K562 (cell line): ENCODE measurements around the gene INPP5D. TPM values are rescaled to one million over a fixed set of nuclear protein-coding genes. Genes with fewer than 3 reads are reported as not detected.

Experiments
- ATAC-seq: fragments of 200-7000 bp; cut with Tn5 transposase; 3 replicates; pipeline ENCODE4 v1.9.1; 2020; ENCODE audit warnings: moderate library complexity
- BruUV-seq: library from RNA; stranded (reverse); fragments of 400-500 nt; replicated peaks from 2 replicates; lab custom pipeline; 2021; lab: Mats Ljungman, UMichigan
- CTCF ChIA-PET: fragments of 300-600 bp; formaldehyde crosslinking; extraction: SDS; loops from one replicate; lab custom pipeline; 2021; ENCODE audit warnings: low intra/inter-chr PET ratio; lab: Yijun Ruan, JAX
- POLR2A ChIA-PET: fragments of 300-600, 350-650 bp; sonication (Branson Sonifier 250); formaldehyde crosslinking; extraction: SDS; loops from one replicate; lab custom pipeline; 2021; ENCODE audit warnings: antibody characterized with exemption, inconsistent platforms; lab: Yijun Ruan, JAX
- DNase-seq, 4 experiments: peaks; one replicate each; pipeline versions ENCODE4 v3.0.0 to v3.0.0-alpha.2; 2011 to 2018; ENCODE audit warnings: low spot score in 3 of 4, mixed read lengths in 3 of 4; ENCODE audit errors: extremely low read depth in 1 of 4
- FAIRE-seq: peaks from 2 replicates; lab custom pipeline; 2011; peaks lifted over from hg19 to GRCh38; lab: Jason Lieb, UNC
- H2AFZ ChIP-seq: 2 replicates; pipeline ENCODE4 v1.6.0; 2011; ENCODE audit warnings: low read depth, low read length, control low read depth, inconsistent platforms
- H3K27ac ChIP-seq: fragments of 200-600 bp; 3 replicates; pipeline ENCODE4 v1.8.0; 2011; ENCODE audit warnings: low read depth, mild to moderate bottlenecking, control low read depth, inconsistent platforms, low read length, moderate library complexity, mixed read lengths; ENCODE audit errors: extremely low read depth
- H3K27me3 ChIP-seq, 2 experiments: fragments of 300-600 bp in 1 of 2; 2 replicates in 1 of 2; 3 replicates in 1 of 2; pipeline versions ENCODE4 v1.6.0 to v1.8.0; 2011; ENCODE audit warnings: inconsistent platforms in 2 of 2, low read length in 2 of 2, mild to moderate bottlenecking in 1 of 2, mixed read lengths in 1 of 2, moderate library complexity in 1 of 2; ENCODE audit not compliant: control insufficient read depth in 2 of 2, insufficient read depth in 2 of 2
- H3K36me3 ChIP-seq: fragments of 300-600 bp; 3 replicates; pipeline ENCODE4 v1.8.0; 2011; ENCODE audit warnings: mild to moderate bottlenecking, low read length, inconsistent platforms; ENCODE audit not compliant: control insufficient read depth, insufficient read depth
- H3K4me1 ChIP-seq, 2 experiments: fragments of 200-600 bp in 1 of 2; replicated peaks in 1 of 2; 2 replicates in 1 of 2; 3 replicates in 1 of 2; pipeline versions ENCODE4 v1.5.1 to v1.8.0; 2011; ENCODE audit warnings: inconsistent platforms in 2 of 2, low read length in 2 of 2, mild to moderate bottlenecking in 1 of 2, mixed read lengths in 1 of 2, moderate library complexity in 1 of 2; ENCODE audit not compliant: control insufficient read depth in 2 of 2, insufficient read depth in 2 of 2
- H3K4me2 ChIP-seq: 2 replicates; pipeline ENCODE4 v1.6.1; 2011; ENCODE audit warnings: low read length, control low read depth, inconsistent platforms, mixed read lengths; ENCODE audit not compliant: insufficient read depth
- H3K4me3 ChIP-seq: fragments of 200-600 bp; sonication (generic), shearing (Covaris generic); 2 replicates; pipeline ENCODE4 v1.5.1; 2016; ENCODE audit warnings: control low read depth, inconsistent platforms
- H3K79me2 ChIP-seq: fragments of 200-600 bp; 3 replicates; pipeline ENCODE4 v1.8.0; 2011; ENCODE audit warnings: low read length, inconsistent platforms; ENCODE audit not compliant: control insufficient read depth, insufficient read depth
- H3K9ac ChIP-seq, 2 experiments: 2 replicates each; pipeline versions ENCODE4 v1.6.0 to v1.6.1; 2011; ENCODE audit warnings: low read depth in 2 of 2, low read length in 2 of 2, control low read depth in 1 of 2, inconsistent platforms in 1 of 2, mild to moderate bottlenecking in 1 of 2, mixed read lengths in 1 of 2; ENCODE audit not compliant: insufficient read depth in 1 of 2
- H3K9me1 ChIP-seq: one replicate; pipeline ENCODE4 v1.6.0; 2011; ENCODE audit warnings: inconsistent platforms, mild to moderate bottlenecking, low read length, moderate library complexity; ENCODE audit not compliant: control insufficient read depth, insufficient read depth
- H3K9me3 ChIP-seq: replicated peaks from 2 replicates; pipeline ENCODE4 v1.5.1; 2011; ENCODE audit warnings: low read depth, low read length, inconsistent platforms; ENCODE audit not compliant: control insufficient read depth, insufficient read depth
- H4K20me1 ChIP-seq: replicated peaks from 2 replicates; pipeline ENCODE4 v1.6.1; 2011; ENCODE audit warnings: low read length, inconsistent platforms, mixed read lengths; ENCODE audit not compliant: control insufficient read depth, insufficient read depth
- EGR1 ChIP-seq: fragments of 450-650 bp; conservative IDR thresholded peaks from 2 replicates; pipeline ENCODE4 v1.6.1; 2017; ENCODE audit warnings: mild to moderate bottlenecking
- HNRNPLL ChIP-seq: fragments of 200-400 bp; formaldehyde crosslinking; IDR thresholded peaks from 2 replicates; pipeline ENCODE4 v1.6.1; 2017; ENCODE audit warnings: low read length, low read depth, mild to moderate bottlenecking; ENCODE audit not compliant: poor library complexity, severe bottlenecking
- KAT2B ChIP-seq: IDR thresholded peaks from one replicate; pipeline ENCODE4 v1.6.1; 2012; ENCODE audit warnings: low read depth, mild to moderate bottlenecking, control low read depth, inconsistent platforms, low read length, moderate library complexity
- KDM1A ChIP-seq, 2 experiments: fragments of 450-650 bp; IDR thresholded peaks; 2 replicates each; pipeline ENCODE4 v1.6.1; 2016; ENCODE audit warnings: mild to moderate bottlenecking in 2 of 2
- SRSF7 ChIP-seq: fragments of 200-400 bp; formaldehyde crosslinking; optimal IDR thresholded peaks from 2 replicates; pipeline ENCODE3; 2017; ENCODE audit warnings: mild to moderate bottlenecking, low read depth, low read length
- WGBS: fragments of 100-300 bp; shearing (Covaris generic); methylation state at CpG from one replicate; pipeline ENCODE4 v1.1.6; 2016; ENCODE audit warnings: low coverage, mixed read lengths; ENCODE audit not compliant: insufficient coverage; ENCODE audit errors: missing lambda C conversion rate; 5-methylcytosine and 5-hydroxymethylcytosine counted together
- in situ Hi-C: fragments of 300-500 bp; cut with MboI; formaldehyde crosslinking; loops from 4 replicates; pipeline ENCODE4 v1.15.0; 2018; ENCODE audit warnings: inconsistent platforms, mixed read lengths
- intact Hi-C: fragments of 100-400 bp; cut with micrococcal nuclease; formaldehyde crosslinking; loops from 2 replicates; pipeline ENCODE4 v1.14.2; 2022
- polyA plus RNA-seq, 8 experiments: library from polyadenylated mRNA; depleted of rRNA in 4 of 8; stranded (reverse) in 5 of 8; unstranded in 3 of 8; fragments of >200 nt; fragmentation: Nextera tagmentation in 2 of 8; fragmentation: Illumina TruSeq in 1 of 8; extraction: Ambion mirVana in 2 of 8; extraction: Trizol in 1 of 8; gene quantifications; 2 replicates each; pipeline versions ENCODE4 v1.2.1 to v1.2.3, GENCODE V29; 2011 to 2014; ENCODE audit warnings: inconsistent platforms in 1 of 8, missing spikeins in 1 of 8
- total RNA-seq, 7 experiments: library from RNA; depleted of rRNA in 6 of 7; stranded (reverse); fragments of >200 nt in 6 of 7; fragmentation: Illumina TruSeq in 2 of 7; extraction: Trizol in 2 of 7; gene quantifications; 2 replicates each; pipeline versions ENCODE4 v1.2.1 to v1.2.3, GENCODE V29; 2011 to 2021; ENCODE audit warnings: low replicate concordance in 1 of 7
- TF ChIP-seq, protein P1 (sequence below): fragments of 250-450 bp; sonication (Bioruptor Pico); IDR thresholded peaks from 2 replicates; pipeline ENCODE4 v1.5.0; 2021; ENCODE audit warnings: mild to moderate bottlenecking, moderate library complexity

The INPP5D gene
- total and polyA plus RNA-seq, 9 of the 15 experiments (the other 6 are each of a cell fraction or from before 2014, with no cell fraction given): 0.55 to 6.2 (median 2.2) TPM

DNA sequence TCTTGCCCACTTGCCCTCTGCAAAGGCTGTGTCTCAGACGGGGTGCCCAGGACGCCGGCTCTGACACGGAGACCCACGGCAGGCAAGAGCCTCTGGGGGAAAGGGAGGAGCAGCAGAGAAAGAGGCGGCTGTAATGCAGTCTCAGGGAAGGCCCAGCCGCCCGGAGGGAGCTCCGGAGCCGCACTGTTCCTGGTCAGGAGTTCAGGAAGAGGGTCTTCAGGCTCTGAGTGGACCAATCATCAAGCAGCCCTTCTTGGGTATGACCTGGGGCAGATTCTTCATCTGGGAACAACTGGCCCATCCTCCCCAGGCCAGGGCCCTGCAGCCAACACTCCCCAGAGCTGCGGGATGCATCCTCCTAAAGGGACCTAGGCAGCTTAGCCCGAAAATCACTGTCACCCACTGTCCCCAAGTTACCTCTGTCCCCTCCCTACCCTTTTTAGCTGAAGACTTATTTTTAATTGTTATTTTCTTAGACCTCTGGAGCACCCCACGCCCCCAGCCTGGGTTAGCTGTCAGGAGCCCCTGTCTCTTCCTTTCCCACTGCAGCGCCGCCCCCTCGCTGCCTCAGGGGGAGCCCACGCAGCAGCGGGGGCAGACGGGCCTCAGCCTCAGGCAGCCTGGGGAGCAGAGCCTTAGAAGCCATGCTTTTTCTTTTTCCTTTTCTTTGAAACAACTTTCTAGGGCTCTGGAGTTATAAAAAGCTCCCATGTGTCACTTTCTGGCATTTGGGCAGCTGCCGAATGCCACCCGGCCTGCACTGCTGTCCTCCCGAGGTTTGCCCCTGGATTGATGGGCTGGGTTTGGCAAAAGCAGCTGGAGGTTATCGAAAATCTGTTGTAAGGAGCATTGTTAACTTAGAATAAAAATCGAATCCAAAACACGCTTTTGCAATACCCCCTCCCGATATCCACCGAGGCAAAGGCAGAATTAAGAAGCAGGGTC is 28.3 kb upstream of the INPP5D start:
- Histone ChIP-seq H4K20me1 (no peaks in the 10 kb centered on the region), H3K9me3 (no peaks in the 10 kb centered on the region; the same call in 1 of the 2 replicates), H3K79me2 (no peaks in the 10 kb centered on the region), H3K27ac (no peak overlapping the region), H2AFZ (no peak overlapping the region), H3K27me3 (peaks cover 3 to 28% of the 10 kb centered on the region in 2 experiments; a peak in 3 of 5 replicates), H3K4me3 (no peak overlapping the region), H3K9me1 (no peaks in the 10 kb centered on the region), H3K4me2 (no peak overlapping the region), H3K36me3 (no peaks in the 10 kb centered on the region), H3K4me1 (peaks cover 0 to 9% of the 10 kb centered on the region in 2 experiments; a peak in 2 of 5 replicates), H3K9ac (no peak overlapping the region)
- no TSS peak for BruUV-seq
- ChIA-PET CTCF (no interaction called here), POLR2A (interaction anchor here (0.6 to 0.7 kb wide), 2 partner anchors 21 to 76 kb away, joined by 3 read pairs; no protein-coding TSS in a partner anchor)
- TF ChIP-seq EGR1 (0 out of 2 replicates have a peak, but pooled peaks have one; percentile 43), KDM1A (IDR thresholded peaks at IDR 0.05) (no peak), KAT2B (no peak), SRSF7 (no peak), HNRNPLL (no peak)
- TF ChIP-seq, protein P1, sequence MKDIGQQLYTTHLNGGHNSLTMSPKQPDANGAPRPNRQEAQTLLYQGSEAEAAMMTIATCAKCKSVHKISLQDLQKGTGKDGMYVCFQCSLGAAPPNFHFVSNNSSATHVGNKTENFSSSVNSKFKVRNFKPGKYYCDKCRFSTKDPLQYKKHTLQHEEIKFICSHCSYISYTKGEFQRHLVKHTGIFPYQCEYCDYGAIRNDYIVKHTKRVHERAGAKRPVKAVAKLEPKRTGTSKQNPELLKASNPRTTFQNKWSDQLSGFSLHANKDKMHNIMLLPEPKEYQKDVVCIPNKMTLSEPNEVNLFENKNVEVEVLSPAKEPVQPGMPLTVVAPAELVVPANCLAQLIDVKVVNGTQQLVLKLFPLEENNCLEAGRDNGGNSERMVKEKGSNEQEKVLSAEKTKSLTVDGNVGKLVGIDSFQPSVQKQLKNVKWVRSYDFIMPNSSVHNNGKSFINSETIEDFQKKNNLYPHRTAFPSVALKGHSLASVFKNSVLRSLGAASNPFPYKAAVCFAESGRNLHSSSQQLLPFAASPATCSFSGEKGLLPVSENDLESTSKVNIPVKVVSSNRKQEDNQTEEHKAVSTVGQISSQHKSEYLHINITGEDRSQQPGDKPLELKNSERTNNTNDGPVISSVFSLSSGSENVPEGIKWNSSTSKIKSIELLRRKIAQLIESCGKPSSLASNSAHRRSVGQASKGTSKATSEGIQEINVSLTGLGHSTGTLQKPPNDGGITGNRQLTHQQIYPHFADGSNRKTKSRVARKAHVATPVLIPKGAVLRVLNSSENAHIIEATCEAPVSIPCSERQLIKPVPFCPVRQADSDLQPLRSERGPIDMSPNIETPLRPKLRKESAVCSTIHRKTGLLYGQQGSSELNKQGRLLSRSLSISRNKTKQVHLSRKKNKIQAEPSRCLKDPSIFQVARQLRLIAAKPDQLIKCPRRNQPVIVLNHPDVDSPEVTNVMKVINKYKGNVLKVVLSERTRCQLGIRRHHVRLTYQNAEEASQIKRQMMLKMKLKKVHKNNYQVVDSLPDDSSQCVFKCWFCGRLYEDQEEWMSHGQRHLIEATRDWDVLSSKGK (CRISPR knock-in tag): no peak
- in situ Hi-C loops: no loop called here
- intact Hi-C loops: no loop called here
- no peak for ATAC-seq
- DNase-seq: no peak
- FAIRE-seq: no peak
- 25% methylated on average over 18 of the region's 27 CpGs for WGBS
